CD14-positive monocyte (primary cell): Measurements from ENCODE around the gene BLVRB. TPM values are rescaled to one million over a fixed set of nuclear protein-coding genes. Genes with fewer than 3 reads are reported as not detected.

Experiments
- DNase-seq, 3 donors: peaks; one replicate each; pipeline ENCODE4 v3.0.0-alpha.2; 2011 to 2022
- H2AFZ ChIP-seq: 2 replicates; pipeline ENCODE4 v1.6.0; 2012; ENCODE audit warnings: mild to moderate bottlenecking, low read depth, low read length, inconsistent platforms; ENCODE audit not compliant: insufficient read depth, poor library complexity, severe bottlenecking
- H3K27ac ChIP-seq, 2 donors: 1 replicate in 1 of 2; 2 replicates in 1 of 2; pipeline ENCODE4 v1.5.1; 2012 to 2013; ENCODE audit warnings: low read length in 2 of 2, control low read depth in 1 of 2, inconsistent platforms in 1 of 2, low read depth in 1 of 2, mild to moderate bottlenecking in 1 of 2
- H3K27me3 ChIP-seq, 2 donors: one replicate each; pipeline versions ENCODE4 v1.6.0 to v1.6.1; 2011 to 2013; ENCODE audit warnings: low read length in 2 of 2; ENCODE audit not compliant: control insufficient read depth in 2 of 2, insufficient read depth in 2 of 2
- H3K36me3 ChIP-seq, 2 donors: replicated peaks in 1 of 2; 1 replicate in 1 of 2; 2 replicates in 1 of 2; pipeline versions ENCODE4 v1.5.1 to v1.6.1; 2012 to 2013; ENCODE audit warnings: low read length in 2 of 2, control low read depth in 1 of 2, inconsistent platforms in 1 of 2, mild to moderate bottlenecking in 1 of 2; ENCODE audit not compliant: insufficient read depth in 2 of 2, control insufficient read depth in 1 of 2
- H3K4me1 ChIP-seq, 2 donors: 1 replicate in 1 of 2; 2 replicates in 1 of 2; pipeline versions ENCODE4 v1.5.1 to v1.6.1; 2012 to 2013; ENCODE audit warnings: low read length in 2 of 2, control low read depth in 1 of 2, inconsistent platforms in 1 of 2, mild to moderate bottlenecking in 1 of 2, moderate library complexity in 1 of 2; ENCODE audit not compliant: insufficient read depth in 2 of 2, control insufficient read depth in 1 of 2
- H3K4me2 ChIP-seq: replicated peaks from 2 replicates; pipeline ENCODE3; 2012; ENCODE audit warnings: low read length, moderate library complexity, mild to moderate bottlenecking; ENCODE audit not compliant: poor library complexity, severe bottlenecking; ENCODE audit errors: extremely low read depth
- H3K4me3 ChIP-seq, 3 experiments: fragments of 200-600 bp in 1 of 3; sonication (generic) in 1 of 3; replicated peaks in 1 of 3; 1 replicate in 2 of 3; 2 replicates in 1 of 3; pipeline ENCODE4 v1.5.1; 2011 to 2013; ENCODE audit warnings: low read length in 3 of 3, mild to moderate bottlenecking in 3 of 3, control low read depth in 2 of 3, low read depth in 2 of 3, inconsistent platforms in 1 of 3, moderate library complexity in 1 of 3
- H3K79me2 ChIP-seq: 2 replicates; pipeline ENCODE4 v1.6.0; 2012; ENCODE audit warnings: mild to moderate bottlenecking, control low read depth, inconsistent platforms, low read length, moderate library complexity; ENCODE audit not compliant: insufficient read depth
- H3K9ac ChIP-seq: 2 replicates; pipeline ENCODE4 v1.6.0; 2017; ENCODE audit warnings: low read length, mild to moderate bottlenecking; ENCODE audit not compliant: insufficient read depth, poor library complexity, severe bottlenecking
- H3K9me3 ChIP-seq, 2 donors: replicated peaks in 1 of 2; 1 replicate in 1 of 2; 2 replicates in 1 of 2; pipeline versions ENCODE4 v1.5.1 to v1.6.1; 2012 to 2013; ENCODE audit warnings: low read length in 2 of 2, control low read depth in 1 of 2; ENCODE audit not compliant: control insufficient read depth in 1 of 2, insufficient read depth in 1 of 2
- H4K20me1 ChIP-seq: 2 replicates; pipeline ENCODE4 v1.6.0; 2012; ENCODE audit warnings: mild to moderate bottlenecking, low read length, control low read depth, moderate library complexity; ENCODE audit not compliant: insufficient read depth
- H3K27ac Mint-ChIP-seq, 7 donors: one replicate each; pipeline ENCODE4 v1.8.0; 2020; ENCODE audit warnings: mild to moderate bottlenecking in 7 of 7, mixed read lengths in 7 of 7, moderate library complexity in 6 of 7, inconsistent platforms in 2 of 7
- H3K27me3 Mint-ChIP-seq, 3 donors: one replicate each; pipeline ENCODE4 v1.8.0; 2021 to 2022; ENCODE audit warnings: low read depth in 3 of 3, mild to moderate bottlenecking in 3 of 3, mixed read lengths in 3 of 3, moderate library complexity in 3 of 3, inconsistent platforms in 1 of 3
- H3K36me3 Mint-ChIP-seq, 2 donors: one replicate each; pipeline ENCODE4 v1.8.0; 2020; ENCODE audit warnings: mixed read lengths in 2 of 2, inconsistent platforms in 1 of 2, mild to moderate bottlenecking in 1 of 2
- H3K4me1 Mint-ChIP-seq: one replicate; pipeline ENCODE4 v1.8.0; 2020; ENCODE audit warnings: mild to moderate bottlenecking, mixed read lengths
- H3K4me3 Mint-ChIP-seq, 2 donors: one replicate each; pipeline ENCODE4 v1.8.0; 2020; ENCODE audit warnings: mild to moderate bottlenecking in 2 of 2, mixed read lengths in 2 of 2, moderate library complexity in 1 of 2
- H3K9me3 Mint-ChIP-seq, 7 donors: one replicate each; pipeline ENCODE4 v1.8.0; 2020 to 2022; ENCODE audit warnings: mixed read lengths in 7 of 7, mild to moderate bottlenecking in 6 of 7, moderate library complexity in 6 of 7, inconsistent platforms in 2 of 7
- CTCF ChIP-seq: fragments of 200-600 bp; IDR thresholded peaks from one replicate; pipeline ENCODE4 v1.8.0; 2022; ENCODE audit warnings: antibody characterized with exemption, mild to moderate bottlenecking
- WGBS: methylation state at CpG from one replicate; pipeline ENCODE4 v1.1.5; 2013; ENCODE audit warnings: missing lambda C conversion rate; ENCODE audit not compliant: insufficient coverage; 5-methylcytosine and 5-hydroxymethylcytosine counted together
- intact Hi-C, 2 donors: fragments of 100-400 bp; cut with micrococcal nuclease; formaldehyde crosslinking; loops; one replicate each; pipeline versions ENCODE4 v1.15.0 to v1.15.1; 2023
- polyA plus RNA-seq, 3 donors: library from polyadenylated mRNA; depleted of rRNA in 1 of 3; unstranded in 2 of 3; stranded (reverse) in 1 of 3; fragments of 300-500 nt in 2 of 3; fragments of >200 nt in 1 of 3; fragmentation: Illumina TruSeq in 2 of 3; gene quantifications; 1 replicate in 2 of 3; 2 replicates in 1 of 3; pipeline ENCODE4 v1.2.3, GENCODE V29; 2012 to 2021

The BLVRB gene
- polyA plus RNA-seq, 3 donors, result 299 to 625 (median 601) TPM

GRCh38 chr19:40423938-40424337, 41.6 kb downstream of the BLVRB start:
- H3K27ac ChIP-seq, result no peak overlapping the region
- no CpG with 5 or more reads among the region's 6 CpGs for WGBS

More at GRCh38 chr19:40423938-40424337, 41.6 kb downstream of the BLVRB start:
- no peaks in the 10 kb centered on the region for H3K9me3 ChIP-seq
- H3K27me3 ChIP-seq, result no peaks in the 10 kb centered on the region
- Mint-ChIP-seq H3K4me3 (peak overlapping the region in 1 of 2 donors; percentile 42), H3K36me3 (peaks cover 14 to 15% of the 10 kb centered on the region in 2 donors), H3K27me3 (peaks cover 0 to 7% (median 0%) of the 10 kb centered on the region in 3 donors), H3K4me1 (peaks cover 25% of the 10 kb centered on the region), H3K9me3 (no peaks in the 10 kb centered on the region), H3K27ac (no peak overlapping the region)
- intact Hi-C loops, result loop anchor here in 1 of 2 donors (10.0 kb wide), 1 partner anchor 119 kb away; no protein-coding TSS in a partner anchor
- peaks cover 22% of the 10 kb centered on the region for H4K20me1 ChIP-seq
- H3K4me1 ChIP-seq, result peaks cover 19 to 31% of the 10 kb centered on the region in 2 donors
- no peak for DNase-seq
- no peak for TF ChIP-seq CTCF
- peaks cover 12 to 13% of the 10 kb centered on the region in 2 donors for H3K36me3 ChIP-seq
- H2AFZ ChIP-seq, result no peak overlapping the region
- no peak overlapping the region for H3K9ac ChIP-seq
- peak overlapping the region; percentile 83 for H3K4me2 ChIP-seq
- peaks cover 37% of the 10 kb centered on the region for H3K79me2 ChIP-seq
- H3K4me3 ChIP-seq, result peak overlapping the region in 1 of 3 experiments; percentile 94
